ENCODE results near the gene POLR1G. TPM values are rescaled to one million over a fixed set of nuclear protein-coding genes. Genes with fewer than 3 reads are reported as not detected.

POLR1G gene
- total RNA-seq, 2 donors from 2014 or later = 2.2 to 9.9 TPM

DNA sequence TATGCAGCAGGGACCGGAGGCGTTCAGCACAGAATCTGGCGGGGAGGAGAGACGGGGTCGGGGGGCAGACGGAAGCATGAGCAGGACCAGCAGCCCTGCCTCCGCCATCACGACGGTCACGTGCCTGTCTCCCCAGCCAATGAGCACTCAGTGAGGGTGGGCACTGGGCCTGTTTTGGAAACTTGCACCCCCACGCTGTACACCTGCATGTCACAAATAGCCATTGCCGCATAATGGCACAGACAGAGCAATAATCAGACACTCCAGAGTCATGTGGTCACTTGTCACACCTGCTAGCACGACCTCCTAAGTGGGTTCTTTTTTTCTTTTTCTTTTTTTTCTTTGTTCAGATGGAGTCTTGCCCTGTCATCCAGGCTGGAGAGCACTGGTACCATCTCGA lies 44.8 kb upstream of the POLR1G start:
- H3K4me1 ChIP-seq (ENCODE audit: control insufficient read depth in 1 of 2, low read depth in 2 of 2) = no peaks in the 10 kb centered on the region
- peaks cover 10% of the 10 kb centered on the region for H3K36me3 ChIP-seq
- ATAC-seq (ENCODE audit: insufficient number of reproducible peaks, low FRiP score, low read depth) = no peak
- no peak overlapping the region for H3K27ac ChIP-seq
- H3K4me3 ChIP-seq = no peak overlapping the region
- no peak for TF ChIP-seq CTCF (IDR thresholded peaks at IDR 0.05)
- no peaks in the 10 kb centered on the region for H3K9me3 ChIP-seq
- H3K27me3 ChIP-seq (replicated peaks; ENCODE audit: insufficient read depth) = no peaks in the 10 kb centered on the region
- no peak for DNase-seq (ENCODE audit: low spot score)

GRCh38 chr19:45362291-45362690 lies 44.2 kb upstream of the POLR1G start:
- no peak for ATAC-seq (ENCODE audit: insufficient number of reproducible peaks, low FRiP score, low read depth)
- H3K27ac ChIP-seq = no peak overlapping the region
- no peaks in the 10 kb centered on the region for H3K9me3 ChIP-seq
- no peak for TF ChIP-seq CTCF (IDR thresholded peaks at IDR 0.05)
- peaks cover 8% of the 10 kb centered on the region for H3K36me3 ChIP-seq
- no peaks in the 10 kb centered on the region for H3K4me1 ChIP-seq (ENCODE audit: control insufficient read depth in 1 of 2, low read depth in 2 of 2)
- no peaks in the 10 kb centered on the region for H3K27me3 ChIP-seq (replicated peaks; ENCODE audit: insufficient read depth)
- no peak overlapping the region for H3K4me3 ChIP-seq
- DNase-seq (ENCODE audit: low spot score) = no peak

DNA sequence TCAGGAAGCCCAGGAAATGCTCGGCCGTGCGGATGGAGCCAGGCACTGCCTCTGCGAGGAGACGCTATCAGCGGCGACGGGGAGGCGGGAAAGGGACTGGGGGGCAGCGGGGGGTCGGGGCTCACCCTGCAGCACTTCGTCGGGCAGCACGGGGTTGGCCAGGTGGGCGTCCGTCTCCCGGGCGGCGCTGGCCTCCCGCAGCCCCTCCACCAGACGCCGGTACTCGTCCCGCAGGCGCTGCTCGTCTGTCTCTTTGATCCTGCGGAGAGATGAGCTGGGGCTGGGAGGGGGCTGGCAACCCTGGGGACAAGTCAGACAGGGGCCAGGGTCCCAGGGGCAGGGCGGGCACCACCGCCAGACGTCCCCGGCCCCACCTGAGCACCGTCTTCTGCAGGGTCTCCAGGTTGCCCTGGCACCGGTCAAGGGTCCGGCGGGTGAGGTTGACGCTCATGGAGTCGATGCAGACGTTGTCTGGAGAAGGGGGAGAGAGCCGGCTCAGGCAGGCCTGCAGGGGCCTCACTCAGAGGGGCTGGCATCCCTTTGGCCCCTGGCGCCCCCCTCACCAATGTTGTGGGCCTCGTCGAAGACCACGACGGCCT lies 42.5 kb upstream of the POLR1G start:
- Histone ChIP-seq H3K4me1 (ENCODE audit: control insufficient read depth in 1 of 2, low read depth in 2 of 2) (no peaks in the 10 kb centered on the region), H3K9me3 (no peaks in the 10 kb centered on the region), H3K27ac (no peak overlapping the region), H3K27me3 (replicated peaks; ENCODE audit: insufficient read depth) (no peaks in the 10 kb centered on the region), H3K4me3 (no peak overlapping the region), H3K36me3 (peaks cover 8% of the 10 kb centered on the region)
- no peak for TF ChIP-seq CTCF (IDR thresholded peaks at IDR 0.05)
- DNase-seq (ENCODE audit: low spot score) = no peak
- ATAC-seq (ENCODE audit: insufficient number of reproducible peaks, low FRiP score, low read depth) = no peak

DNA sequence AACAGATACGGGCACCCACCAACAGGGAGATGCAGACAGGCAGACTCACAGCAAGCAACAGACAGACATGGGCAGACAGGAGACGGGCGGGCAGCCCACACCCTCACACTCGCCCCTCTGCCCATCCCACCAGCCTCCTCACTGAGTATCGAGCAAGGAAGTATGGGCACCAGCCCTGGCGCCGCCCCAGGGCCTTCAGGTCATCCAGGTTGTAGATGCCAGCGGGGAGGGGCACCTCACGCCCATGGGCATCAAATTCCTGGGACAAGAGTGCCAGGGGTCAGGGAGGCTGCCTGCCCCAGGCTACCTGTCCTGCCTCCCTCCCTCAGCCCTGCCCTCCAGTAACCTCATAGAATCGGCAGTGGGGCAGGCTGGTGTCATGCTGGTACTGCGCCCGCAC lies 41.7 kb upstream of the POLR1G start:
- H3K27ac ChIP-seq = no peak overlapping the region
- DNase-seq (ENCODE audit: low spot score) = no peak
- ATAC-seq (ENCODE audit: insufficient number of reproducible peaks, low FRiP score, low read depth) = no peak
- H3K9me3 ChIP-seq = no peaks in the 10 kb centered on the region
- H3K4me3 ChIP-seq = no peak overlapping the region
- no peaks in the 10 kb centered on the region for H3K27me3 ChIP-seq (replicated peaks; ENCODE audit: insufficient read depth)
- no peak for TF ChIP-seq CTCF (IDR thresholded peaks at IDR 0.05)
- peaks cover 8% of the 10 kb centered on the region for H3K36me3 ChIP-seq
- peaks cover 2 to 3% of the 10 kb centered on the region in 2 donors for H3K4me1 ChIP-seq (ENCODE audit: control insufficient read depth in 1 of 2, low read depth in 2 of 2)

GRCh38 chr19:45368127-45368526 lies 38.3 kb upstream of the POLR1G start:
- H3K36me3 ChIP-seq = peaks cover 4% of the 10 kb centered on the region
- H3K27me3 ChIP-seq (replicated peaks; ENCODE audit: insufficient read depth) = no peaks in the 10 kb centered on the region
- TF ChIP-seq CTCF (IDR thresholded peaks at IDR 0.05) = no peak
- ATAC-seq (ENCODE audit: insufficient number of reproducible peaks, low FRiP score, low read depth) = no peak
- no peak overlapping the region for H3K4me3 ChIP-seq
- H3K4me1 ChIP-seq (ENCODE audit: control insufficient read depth in 1 of 2, low read depth in 2 of 2) = peaks cover 8 to 11% of the 10 kb centered on the region in 2 donors
- no peak for DNase-seq (ENCODE audit: low spot score)
- no peak overlapping the region for H3K27ac ChIP-seq
- no peaks in the 10 kb centered on the region for H3K9me3 ChIP-seq

Measured in thoracic aorta (tissue), 2 donors.